CD4-positive, alpha-beta T cell (primary cell): Measurements from ENCODE around the gene CHRM5. TPM values are rescaled to one million over a fixed set of nuclear protein-coding genes. Genes with fewer than 3 reads are reported as not detected.

ENCODE experiments used
- ATAC-seq: fragments of 200-7000 bp; cut with Tn5 transposase; one replicate; pipeline ENCODE4 v1.10.0; 2022; ENCODE audit warnings: mild to moderate bottlenecking; ENCODE audit not compliant: poor library complexity
- CTCF ChIA-PET: fragments of 350-600 bp; sonication (Branson Sonifier 250); formaldehyde crosslinking; loops from one replicate; lab custom pipeline; 2021; ENCODE audit warnings: antibody characterized with exemption, inconsistent platforms; lab: Charles Lee
- POLR2A ChIA-PET: fragments of 350-600 bp; sonication (Branson Sonifier 250); formaldehyde crosslinking; loops from one replicate; lab custom pipeline; 2021; ENCODE audit warnings: antibody characterized with exemption, inconsistent platforms; lab: Charles Lee
- DNase-seq, 14 experiments: peaks; one replicate each; pipeline ENCODE4 v3.0.0-alpha.2; 2013 to 2020; ENCODE audit warnings: mixed read lengths in 2 of 14
- H3K27ac ChIP-seq, 2 donors: one replicate each; pipeline versions ENCODE4 v1.5.1 to v1.7.0; 2013; ENCODE audit warnings: low read length in 2 of 2, low read depth in 1 of 2, mild to moderate bottlenecking in 1 of 2
- H3K27me3 ChIP-seq, 2 experiments: 1 replicate in 1 of 2; 2 replicates in 1 of 2; pipeline versions ENCODE4 v1.6.1 to v1.7.0; 2013; ENCODE audit warnings: low read length in 2 of 2, control low read depth in 1 of 2, mild to moderate bottlenecking in 1 of 2, moderate library complexity in 1 of 2; ENCODE audit not compliant: insufficient read depth in 2 of 2, control insufficient read depth in 1 of 2
- H3K36me3 ChIP-seq: one replicate; pipeline ENCODE4 v1.6.1; 2013; ENCODE audit warnings: low read length, control low read depth; ENCODE audit not compliant: insufficient read depth
- H3K4me1 ChIP-seq: one replicate; pipeline ENCODE4 v1.6.1; 2013; ENCODE audit warnings: low read length, control low read depth; ENCODE audit not compliant: insufficient read depth
- H3K4me3 ChIP-seq: one replicate; pipeline ENCODE4 v1.5.1; 2013; ENCODE audit warnings: mild to moderate bottlenecking, low read length, moderate library complexity
- H3K9me3 ChIP-seq, 2 experiments: 1 replicate in 1 of 2; 2 replicates in 1 of 2; pipeline versions ENCODE4 v1.6.1 to v1.7.0; 2013; ENCODE audit warnings: low read length in 2 of 2, mild to moderate bottlenecking in 2 of 2, control low read depth in 1 of 2, moderate library complexity in 1 of 2; ENCODE audit not compliant: control insufficient read depth in 1 of 2, insufficient read depth in 1 of 2
- H3K27ac Mint-ChIP-seq: one replicate; pipeline ENCODE4 v1.8.0; 2020; ENCODE audit warnings: mixed read lengths
- H3K27me3 Mint-ChIP-seq: one replicate; pipeline ENCODE4 v1.8.0; 2021; ENCODE audit warnings: mixed read lengths
- H3K36me3 Mint-ChIP-seq: one replicate; pipeline ENCODE4 v1.8.0; 2021; ENCODE audit warnings: low read depth, mixed read lengths
- H3K4me1 Mint-ChIP-seq: one replicate; pipeline ENCODE4 v1.8.0; 2021; ENCODE audit warnings: low read depth, mixed read lengths
- H3K4me3 Mint-ChIP-seq: one replicate; pipeline ENCODE4 v1.8.0; 2020; ENCODE audit warnings: mild to moderate bottlenecking, mixed read lengths
- H3K9me3 Mint-ChIP-seq: one replicate; pipeline ENCODE4 v1.8.0; 2020; ENCODE audit warnings: mixed read lengths
- CTCF ChIP-seq: fragments of 200-600 bp; IDR thresholded peaks from one replicate; pipeline ENCODE4 v1.8.0; 2022; ENCODE audit warnings: antibody characterized with exemption, mild to moderate bottlenecking
- intact Hi-C, 2 experiments: fragments of 100-400 bp; cut with DNase I in 1 of 2; cut with micrococcal nuclease in 1 of 2; formaldehyde crosslinking; loops; one replicate each; pipeline versions ENCODE4 v1.15.1 to v1.9.0; 2023 to 2025; cut with DNase I, micrococcal nuclease
- total RNA-seq, 174 experiments: library from RNA in 2 of 174; stranded (reverse) in 2 of 174; gene quantifications; one replicate each; pipeline ENCODE4 v1.2.3 and lab custom pipeline; 2021 to 2026

Gene CHRM5
- total RNA-seq, 2 experiments from 2014 or later = not detected

GRCh38 chr15:33941279-33942063 lies 26.8 kb upstream of the CHRM5 start:
- Mint-ChIP-seq H3K27me3 (no peaks in the 10 kb centered on the region), H3K27ac (no peak overlapping the region), H3K4me3 (no peak overlapping the region), H3K4me1 (no peaks in the 10 kb centered on the region), H3K36me3 (no peaks in the 10 kb centered on the region), H3K9me3 (no peaks in the 10 kb centered on the region)
- intact Hi-C loops = no loop called here
- CTCF ChIA-PET = no interaction called here
- ATAC-seq (no peak), DNase-seq (no peak)
- Histone ChIP-seq H3K9me3 (no peaks in the 10 kb centered on the region), H3K4me3 (no peak overlapping the region), H3K27ac (no peak overlapping the region), H3K4me1 (no peaks in the 10 kb centered on the region), H3K27me3 (no peaks in the 10 kb centered on the region), H3K36me3 (no peaks in the 10 kb centered on the region)
- no peak for TF ChIP-seq CTCF
- POLR2A ChIA-PET = no interaction called here

- Histone ChIP-seq H3K36me3 (no peaks in the 10 kb centered on the region), H3K27me3 (no peaks in the 10 kb centered on the region), H3K9me3 (no peaks in the 10 kb centered on the region), H3K27ac (no peak overlapping the region), H3K4me1 (no peaks in the 10 kb centered on the region), H3K4me3 (no peak overlapping the region)
- ATAC-seq (no peak), DNase-seq (no peak)
- POLR2A ChIA-PET = no interaction called here
- Mint-ChIP-seq H3K9me3 (no peaks in the 10 kb centered on the region), H3K4me3 (no peak overlapping the region), H3K4me1 (no peaks in the 10 kb centered on the region), H3K27me3 (no peaks in the 10 kb centered on the region), H3K27ac (no peak overlapping the region), H3K36me3 (no peaks in the 10 kb centered on the region)
- no peak for TF ChIP-seq CTCF
- intact Hi-C loops = no loop called here
- CTCF ChIA-PET = no interaction called here
These were observed 22.1 kb upstream of the CHRM5 start for GRCh38 chr15:33946152-33946551.

GRCh38 chr15:33955945-33956344 lies 12.4 kb upstream of the CHRM5 start:
- H3K9me3 Mint-ChIP-seq = no peaks in the 10 kb centered on the region
- H3K4me3 Mint-ChIP-seq = no peak overlapping the region
- no peaks in the 10 kb centered on the region for H3K9me3 ChIP-seq
- H3K27me3 ChIP-seq = no peaks in the 10 kb centered on the region
- H3K4me3 ChIP-seq = no peak overlapping the region
- no peak for DNase-seq
- no peaks in the 10 kb centered on the region for H3K36me3 Mint-ChIP-seq
- TF ChIP-seq CTCF = no peak
- intact Hi-C loops = no loop called here
- H3K4me1 Mint-ChIP-seq = peaks cover 11% of the 10 kb centered on the region
- POLR2A ChIA-PET = no interaction called here
- no peak for ATAC-seq
- no peaks in the 10 kb centered on the region for H3K27me3 Mint-ChIP-seq
- no peaks in the 10 kb centered on the region for H3K4me1 ChIP-seq
- no peak overlapping the region for H3K27ac Mint-ChIP-seq
- no peak overlapping the region for H3K27ac ChIP-seq
- no peaks in the 10 kb centered on the region for H3K36me3 ChIP-seq
- CTCF ChIA-PET = no interaction called here
